Activated T-cell treated with anti-CD3 and anti-CD28 coated beads for 1 hour (primary cell): ENCODE results near the gene ZDHHC21.
"Not testable (repeated sequence)": the region's sequence is repeated elsewhere in the genome, so short reads cannot be mapped to it uniquely, and the experiment has no call there.

Source experiments
- DNase-seq: peaks from one replicate; pipeline ENCODE4 v3.0.0-alpha.2; 2020; ENCODE audit warnings: low read depth

ZDHHC21 gene

DNA sequence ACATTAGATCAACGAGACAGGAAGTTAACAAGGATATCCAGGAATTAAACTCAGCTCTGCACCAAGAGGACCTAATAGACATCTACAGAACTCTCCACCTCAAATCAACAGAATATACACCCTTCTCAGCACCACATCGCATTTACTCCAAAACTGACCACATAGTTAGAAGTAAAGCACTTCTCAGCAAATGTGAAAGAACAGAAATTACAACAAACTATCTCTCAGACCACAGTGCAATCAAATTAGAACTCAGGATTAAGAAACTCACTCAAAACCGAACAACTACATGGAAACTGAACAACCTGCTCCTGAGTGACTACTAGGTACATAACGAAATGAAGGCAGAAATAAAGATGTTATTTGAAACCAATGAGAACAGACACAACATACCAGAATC is 10.6 kb downstream of the ZDHHC21 start:
- not testable (repeated sequence) for DNase-seq

DNA sequence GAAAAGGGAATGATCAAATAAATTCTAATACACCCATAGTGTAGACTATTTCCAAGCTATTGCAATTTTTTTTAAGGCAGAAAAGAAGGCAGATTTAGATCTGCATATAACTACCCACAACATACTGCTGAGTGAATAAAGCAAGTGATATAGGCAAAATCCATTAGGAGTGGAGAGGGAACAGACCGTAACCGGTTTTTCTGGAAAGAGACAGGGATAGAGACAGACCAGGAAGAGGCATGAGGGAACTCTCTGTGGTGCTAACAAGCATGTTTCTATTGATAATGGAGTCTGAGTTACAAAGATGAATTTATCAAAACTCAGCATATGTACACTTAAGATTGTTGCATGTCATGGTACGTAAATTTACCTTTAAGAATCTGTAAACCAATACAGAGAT is 14.5 kb downstream of the ZDHHC21 start:
- DNase-seq = no peak

DNA sequence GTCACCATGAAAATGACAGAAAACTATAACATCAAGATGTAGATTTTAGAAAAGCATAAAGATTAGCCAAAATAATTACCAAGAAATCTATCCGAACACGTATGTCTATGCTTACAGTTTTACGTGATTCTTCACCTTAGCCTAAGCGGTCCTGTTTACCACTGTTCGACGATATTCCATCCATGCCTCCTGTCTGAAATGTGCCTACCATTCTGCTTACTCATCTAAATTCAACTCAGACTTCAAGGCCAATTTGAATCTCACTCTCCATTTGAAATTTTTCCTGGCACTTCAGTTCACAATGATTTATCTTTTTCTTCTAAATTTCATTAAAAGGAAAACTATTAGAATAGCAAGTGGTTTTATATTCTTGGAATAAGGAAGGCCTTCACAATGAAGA is 15.4 kb downstream of the ZDHHC21 start:
- no peak for DNase-seq

DNA sequence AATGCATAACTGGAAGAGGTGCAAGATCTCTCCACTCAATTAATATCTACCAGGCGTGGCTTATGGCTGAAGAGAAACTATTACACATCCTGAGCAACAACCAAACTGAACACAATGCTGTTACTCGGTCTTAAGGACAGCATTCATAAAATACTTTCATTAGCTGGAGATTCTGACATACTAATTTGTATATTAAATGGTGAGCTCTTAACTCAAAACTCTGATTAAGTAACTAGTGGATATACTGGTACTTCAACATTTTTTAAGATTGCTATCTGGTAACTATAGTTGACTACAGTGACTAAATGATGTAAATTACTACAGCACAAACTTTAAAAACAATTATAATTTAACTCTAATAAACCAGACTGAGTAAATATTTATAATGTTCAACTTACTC is 15.8 kb downstream of the ZDHHC21 start:
- DNase-seq = no peak

DNA sequence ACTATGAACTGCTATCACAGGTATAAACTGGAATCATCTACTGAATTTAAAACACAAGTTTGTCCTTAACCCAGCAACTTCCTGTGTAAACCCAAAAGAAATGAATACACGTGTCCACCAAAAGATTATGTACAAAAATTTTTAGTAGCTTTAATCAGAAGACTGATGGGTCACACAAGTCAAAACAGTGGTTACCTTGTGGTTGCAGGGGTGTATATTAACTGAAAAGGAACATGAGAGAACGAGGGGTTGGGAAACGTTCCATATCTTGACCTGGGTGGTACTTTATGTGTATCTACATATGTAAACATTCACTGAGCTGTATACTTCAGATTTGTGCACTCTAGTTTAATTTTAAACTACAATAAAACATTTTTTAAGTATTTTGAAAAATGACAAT is 18.6 kb downstream of the ZDHHC21 start:
- DNase-seq = no peak

DNA sequence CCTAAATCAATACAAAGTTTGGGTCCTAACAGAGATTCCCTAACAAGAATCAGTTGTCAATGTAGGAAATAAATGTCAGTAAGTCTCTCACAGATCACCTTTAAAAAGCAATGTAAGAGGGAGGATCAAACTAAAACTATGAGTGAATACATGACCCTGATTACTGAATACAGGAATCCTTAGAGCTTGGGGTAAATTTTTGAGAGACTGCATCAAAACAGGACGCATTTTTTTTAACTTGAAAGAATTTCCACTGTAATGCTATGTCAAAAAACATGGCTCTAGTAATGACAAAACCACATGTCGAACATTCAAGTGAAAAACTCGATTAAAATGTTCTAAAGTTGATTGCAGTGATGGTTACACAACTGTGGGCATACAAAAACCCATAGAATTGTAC is 21.9 kb downstream of the ZDHHC21 start:
- DNase-seq = no peak

DNA sequence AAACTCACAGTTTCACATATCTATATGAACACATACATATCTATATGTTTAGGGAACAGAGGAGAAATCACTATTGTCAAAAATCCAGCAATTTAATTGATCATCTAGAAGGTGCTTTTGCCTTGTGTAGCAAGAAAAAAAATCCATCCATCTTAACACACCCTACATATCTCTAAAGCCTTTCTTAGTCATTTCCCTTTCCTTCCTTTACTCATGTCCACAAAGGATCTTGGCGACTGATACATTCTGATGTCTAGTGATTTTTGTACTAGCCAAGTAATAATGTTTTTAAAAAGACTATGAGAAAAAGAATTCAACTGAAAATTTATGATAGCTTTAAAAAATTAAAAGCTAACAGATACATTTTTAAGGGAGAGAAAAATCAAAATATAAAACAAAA is 22.5 kb downstream of the ZDHHC21 start:
- DNase-seq = no peak

DNA sequence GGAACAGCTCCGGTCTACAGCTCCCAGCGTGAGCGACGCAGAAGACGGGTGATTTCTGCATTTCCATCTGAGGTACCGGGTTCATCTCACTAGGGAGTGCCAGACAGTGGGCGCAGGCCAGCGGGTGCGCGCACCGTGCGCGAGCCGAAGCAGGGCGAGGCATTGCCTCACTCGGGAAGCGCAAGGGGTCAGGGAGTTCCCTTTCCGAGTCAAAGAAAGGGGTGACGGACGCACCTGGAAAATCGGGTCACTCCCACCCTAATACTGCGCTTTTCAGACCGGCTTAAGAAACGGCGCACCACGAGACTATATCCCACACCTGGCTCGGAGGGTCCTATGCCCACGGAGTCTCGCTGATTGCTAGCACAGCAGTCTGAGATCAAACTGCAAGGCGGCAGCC is 29.2 kb downstream of the ZDHHC21 start:
- DNase-seq = not testable (repeated sequence)

DNA sequence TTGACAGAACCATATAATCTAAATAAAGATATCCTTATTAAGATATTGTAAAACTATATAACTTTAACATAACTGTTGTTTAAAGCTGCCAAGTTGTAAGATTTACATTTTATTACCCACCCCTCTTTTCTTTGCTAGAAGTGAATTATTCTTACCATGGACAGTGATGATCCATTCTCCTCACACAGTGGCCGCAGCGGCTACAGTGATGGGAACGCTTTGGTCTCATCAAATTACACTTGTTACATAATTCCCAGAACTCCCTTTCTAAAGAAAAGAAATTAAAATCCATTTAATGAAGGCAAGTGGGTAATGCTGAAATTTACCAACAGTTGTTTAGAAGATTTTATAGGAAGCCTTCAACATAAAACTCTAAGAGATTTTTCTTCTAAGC is 31.2 kb downstream of the ZDHHC21 start:
- no peak for DNase-seq

DNA sequence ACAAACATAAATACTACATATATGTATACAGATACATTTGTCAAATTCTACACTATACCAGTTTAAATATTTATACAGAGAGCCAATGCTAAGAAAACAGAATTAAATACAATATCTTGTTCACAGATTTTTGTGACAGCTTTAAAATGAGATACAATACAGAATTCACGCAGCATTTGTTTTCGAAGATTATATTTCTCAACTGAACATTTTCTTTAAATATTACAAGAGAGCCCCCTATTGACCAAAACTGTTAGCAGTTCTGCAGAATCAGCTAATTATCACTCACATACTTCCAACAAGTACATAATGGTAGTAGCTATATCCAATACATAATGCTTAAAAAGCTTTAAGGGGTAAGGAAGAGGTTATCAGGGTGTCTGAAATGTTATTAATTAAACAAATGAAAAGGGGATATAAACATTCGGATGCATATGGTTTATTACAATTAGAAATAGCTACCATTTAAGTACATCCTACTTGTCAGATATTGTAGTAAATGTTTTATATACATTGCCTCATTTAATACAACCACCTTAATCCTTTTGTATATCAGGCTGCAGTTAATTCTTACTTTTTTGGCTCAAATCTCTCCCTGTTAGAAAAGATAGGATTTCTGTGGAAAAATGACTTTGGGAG is 31.7 kb downstream of the ZDHHC21 start:
- no peak for DNase-seq

DNA sequence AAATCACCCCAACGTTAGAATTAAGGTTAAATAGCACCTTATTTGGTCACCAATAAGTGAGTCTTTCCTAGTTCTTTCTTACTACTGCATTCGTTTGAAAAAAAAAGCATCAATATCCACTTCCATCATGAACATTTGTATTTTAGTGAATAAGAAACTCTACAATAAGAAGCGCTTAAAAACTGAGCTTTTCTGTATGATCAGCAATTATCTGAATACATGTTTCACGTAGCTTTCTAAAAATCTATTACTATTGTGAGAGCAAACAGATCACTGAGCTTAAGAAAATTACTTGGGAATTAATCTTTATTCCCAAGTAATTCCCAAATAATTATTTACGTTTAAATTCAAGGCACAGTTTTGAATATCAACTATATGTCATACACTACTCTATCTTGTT is 32.5 kb downstream of the ZDHHC21 start:
- DNase-seq = no peak

DNA sequence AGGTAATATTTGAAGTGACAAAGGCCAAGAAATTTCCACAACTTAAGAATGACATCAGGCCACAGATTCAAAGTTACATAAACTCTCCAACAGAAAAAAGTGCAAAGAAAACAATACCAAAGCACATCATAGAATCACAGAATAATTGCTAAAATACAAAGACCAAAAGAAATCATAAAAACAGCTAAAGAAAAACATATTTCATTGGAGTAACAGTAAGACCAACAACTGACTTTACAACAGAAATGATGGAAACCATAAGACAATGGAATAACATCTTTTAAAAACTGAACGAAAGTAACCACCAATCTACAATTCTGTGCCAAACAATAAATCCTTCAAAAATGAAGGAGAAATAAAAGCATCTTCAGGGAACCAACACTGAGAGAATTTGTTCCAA is 38.3 kb downstream of the ZDHHC21 start:
- DNase-seq = no peak

DNA sequence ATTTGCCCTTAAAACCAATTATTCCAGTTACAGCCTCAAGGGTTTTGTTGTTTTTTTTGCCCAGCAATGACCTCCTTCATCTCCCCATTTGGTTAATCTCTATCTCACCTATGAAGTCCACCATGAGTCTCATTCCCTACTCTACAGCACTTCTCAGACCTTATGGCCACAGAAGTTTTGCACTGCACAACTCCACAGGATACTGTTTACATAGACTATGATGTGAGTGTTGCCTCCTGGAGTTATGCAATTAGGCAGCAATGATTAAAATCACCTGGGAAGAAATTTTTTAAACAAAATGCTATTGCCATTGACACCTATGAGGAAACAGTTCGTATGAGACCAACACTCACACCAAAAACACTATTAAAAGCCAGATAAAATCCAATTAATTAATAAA is 39.7 kb downstream of the ZDHHC21 start:
- no peak for DNase-seq

DNA sequence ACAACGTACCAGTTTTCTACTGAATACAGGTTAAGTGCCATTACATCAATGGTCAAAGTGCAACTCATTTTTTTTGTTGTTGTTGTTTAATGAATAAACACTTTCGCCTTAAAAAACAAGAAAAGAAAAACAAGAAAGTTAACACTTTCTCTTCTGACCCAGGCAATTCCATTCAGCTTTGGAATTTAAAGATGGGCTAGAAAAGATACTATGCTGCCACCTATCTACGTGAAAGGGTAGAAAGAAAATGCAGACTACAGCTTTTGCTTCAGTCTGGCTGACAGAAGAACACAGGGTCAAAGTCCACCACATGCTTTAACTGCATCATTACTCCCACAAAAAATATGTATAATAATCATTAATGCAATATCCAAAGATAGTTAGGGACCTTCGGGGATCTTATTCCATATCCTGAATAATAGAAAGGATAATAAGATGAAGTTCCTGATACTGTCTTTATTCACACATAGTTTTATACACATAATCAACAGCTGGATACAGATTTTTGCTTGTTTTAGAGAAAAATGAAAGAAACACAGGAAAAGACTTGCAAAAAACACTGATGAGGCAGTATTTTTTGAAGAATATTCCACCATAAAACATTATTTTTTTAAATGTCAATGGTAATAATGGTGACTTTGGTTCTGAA is 40.4 kb downstream of the ZDHHC21 start:
- no peak for DNase-seq

DNA sequence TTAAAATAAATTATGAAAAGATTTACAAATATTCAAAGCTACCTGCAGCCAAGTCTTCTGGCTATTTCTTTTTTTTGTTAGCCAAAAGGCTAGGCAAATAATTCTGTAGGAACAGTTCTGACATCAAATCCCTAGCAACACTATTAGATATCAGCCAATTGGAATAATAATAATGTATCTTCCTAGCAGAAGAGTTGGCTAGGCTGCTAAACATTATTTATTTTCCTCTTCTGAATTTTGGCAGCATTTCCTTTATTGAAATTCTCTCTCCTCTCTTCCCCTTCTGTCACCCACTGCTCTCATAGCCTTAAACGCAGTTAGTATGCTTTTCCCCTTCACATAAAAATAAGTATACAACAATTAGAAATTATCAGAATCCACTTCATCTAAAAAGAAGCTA is 42.6 kb downstream of the ZDHHC21 start:
- no peak for DNase-seq

DNA sequence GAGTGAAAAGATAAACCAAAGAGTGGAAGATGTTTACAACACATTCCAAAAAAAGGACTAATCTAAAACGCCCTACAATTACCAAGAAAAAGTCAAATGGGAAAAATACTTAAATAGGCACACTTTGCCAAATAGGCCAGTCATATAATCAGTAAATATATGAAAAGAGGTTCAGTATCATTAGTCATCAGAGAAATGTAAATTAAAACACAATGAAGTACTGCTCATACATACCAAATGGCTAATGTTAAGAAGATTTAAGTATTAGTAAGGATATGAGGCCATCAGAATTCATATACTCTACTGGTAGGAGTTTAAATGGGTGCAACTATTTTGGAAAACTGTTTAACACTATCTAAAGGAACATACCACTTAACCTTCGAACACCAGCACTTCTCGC is 47.6 kb downstream of the ZDHHC21 start:
- no peak for DNase-seq

DNA sequence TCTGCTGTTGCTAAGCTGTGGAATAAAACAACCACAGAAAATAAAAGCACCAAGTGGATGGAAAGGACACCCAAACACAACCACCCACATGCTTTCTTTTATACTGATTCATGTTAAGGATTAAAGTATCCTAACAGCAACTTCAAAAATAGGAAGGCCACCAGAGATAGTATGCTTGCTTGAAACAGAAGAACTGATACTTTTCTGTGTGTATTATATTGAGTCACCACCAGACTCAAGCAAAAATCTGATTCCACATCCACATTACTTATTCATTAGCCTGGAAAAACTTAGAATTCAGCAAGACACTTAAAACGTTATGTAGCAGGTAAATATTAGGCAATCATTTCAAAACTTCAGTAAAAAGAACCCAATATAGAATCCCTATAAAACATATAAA is 52.3 kb downstream of the ZDHHC21 start:
- DNase-seq = no peak

DNA sequence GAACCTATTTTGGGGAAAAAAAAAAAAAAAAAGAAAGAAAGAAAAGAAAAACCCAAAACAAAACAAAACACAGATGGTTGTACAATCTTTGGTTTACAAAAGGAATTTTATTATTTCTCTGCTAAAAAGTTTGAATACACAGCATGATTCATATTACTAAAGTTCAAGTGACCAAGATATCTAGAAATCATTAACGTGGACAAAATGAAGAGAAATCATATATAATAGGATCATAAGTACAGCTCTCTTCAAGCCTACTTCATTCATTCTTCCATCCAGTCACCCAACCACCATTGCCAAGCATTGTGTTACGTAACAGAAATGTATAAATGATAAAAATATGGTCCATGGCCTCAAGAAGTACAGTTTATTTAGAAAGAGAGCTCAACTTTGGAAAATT is 52.9 kb downstream of the ZDHHC21 start:
- DNase-seq = no peak

DNA sequence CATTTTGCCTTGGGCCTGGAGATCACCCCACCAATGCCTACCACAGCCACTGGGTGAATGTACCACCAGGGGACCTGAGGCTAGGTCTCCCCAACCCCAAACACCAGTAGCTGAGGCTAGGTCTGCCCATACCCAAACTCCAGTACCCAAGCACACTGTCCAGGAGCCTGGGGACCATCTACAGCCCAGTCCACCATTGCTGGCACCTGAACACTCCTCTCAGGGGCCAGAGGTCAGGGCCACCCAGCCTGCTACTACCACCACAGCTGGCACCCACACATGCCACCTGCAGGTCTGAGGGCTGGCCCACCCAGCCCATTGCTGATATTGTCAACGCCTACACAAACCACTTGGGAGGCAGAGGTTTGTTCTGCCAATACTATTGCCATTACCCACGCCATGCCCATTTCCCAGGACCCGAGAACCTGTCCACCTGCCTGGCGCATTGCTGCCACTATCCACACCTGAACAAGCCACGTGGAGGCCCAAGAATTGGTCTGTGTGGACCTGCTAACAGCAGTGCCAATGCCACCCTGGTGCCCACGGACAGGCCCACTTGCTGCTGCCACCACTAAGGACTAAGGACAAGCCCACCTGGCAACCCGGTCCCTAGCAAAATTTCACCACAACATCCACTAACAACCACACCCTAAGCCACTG is 59.2 kb downstream of the ZDHHC21 start:
- DNase-seq = no peak

DNA sequence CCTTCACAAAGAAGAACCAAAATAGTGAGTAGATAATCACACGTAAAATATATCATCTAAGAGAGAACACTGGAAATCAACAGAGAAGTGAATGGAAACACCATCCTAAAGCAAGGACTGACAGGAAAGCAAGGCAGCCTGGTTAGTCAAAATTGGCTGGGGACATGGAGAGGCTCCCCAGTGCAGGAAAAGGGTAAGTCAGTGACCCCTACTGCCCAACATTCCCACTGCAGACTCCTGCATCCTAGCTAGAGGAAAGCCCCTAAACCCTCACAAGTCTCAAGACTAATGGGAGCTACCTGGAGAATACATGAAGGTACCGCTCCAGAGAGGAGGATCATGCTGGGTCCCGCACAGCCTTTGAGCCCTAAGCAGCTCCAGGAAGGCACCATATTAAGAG is 60.1 kb downstream of the ZDHHC21 start:
- DNase-seq = no peak

DNA sequence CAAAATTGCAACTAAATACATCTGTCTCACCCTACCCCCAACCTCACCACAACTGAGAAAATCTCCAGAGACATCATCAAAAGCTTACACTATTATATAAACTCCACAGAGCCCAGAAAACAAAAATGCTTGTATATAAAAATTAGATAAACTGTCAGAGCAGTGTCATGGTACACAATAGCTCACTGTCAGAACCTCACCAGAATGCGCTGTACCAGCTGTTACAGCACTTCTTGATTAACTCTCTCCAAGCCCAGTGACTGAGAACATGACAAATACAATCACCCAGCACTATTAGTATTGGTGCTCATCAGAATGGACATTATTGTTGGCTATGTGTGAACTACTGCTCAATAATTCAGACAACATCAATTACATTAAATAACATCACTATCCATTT is 65.7 kb downstream of the ZDHHC21 start:
- DNase-seq = no peak

DNA sequence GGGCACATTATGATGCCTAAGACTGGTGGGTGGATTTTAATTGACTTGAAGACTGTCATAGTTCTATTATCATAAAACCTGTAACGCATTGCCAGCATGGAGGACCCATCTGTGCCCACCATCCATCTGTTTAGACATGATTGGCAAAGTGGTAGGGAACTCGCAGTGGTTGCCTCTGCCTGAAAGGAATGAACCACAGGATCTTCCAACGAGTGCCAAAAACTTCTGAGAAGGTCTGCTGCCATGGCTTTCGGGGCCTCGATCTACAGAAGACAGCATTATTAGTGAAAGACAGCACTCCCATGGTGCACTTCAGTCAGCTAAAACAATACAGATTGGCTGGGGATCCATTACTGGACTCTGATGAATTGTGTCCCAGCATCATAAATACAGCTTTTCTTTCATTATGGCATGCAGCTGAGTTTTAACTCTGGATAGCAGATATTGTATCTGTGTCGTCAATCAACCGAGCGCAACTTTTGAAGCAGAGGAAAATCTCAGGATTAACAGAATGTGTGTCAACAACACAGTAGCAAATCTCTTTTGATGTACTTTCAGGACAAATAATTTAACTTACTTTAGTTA is 74.3 kb downstream of the ZDHHC21 start:
- DNase-seq = no peak

DNA sequence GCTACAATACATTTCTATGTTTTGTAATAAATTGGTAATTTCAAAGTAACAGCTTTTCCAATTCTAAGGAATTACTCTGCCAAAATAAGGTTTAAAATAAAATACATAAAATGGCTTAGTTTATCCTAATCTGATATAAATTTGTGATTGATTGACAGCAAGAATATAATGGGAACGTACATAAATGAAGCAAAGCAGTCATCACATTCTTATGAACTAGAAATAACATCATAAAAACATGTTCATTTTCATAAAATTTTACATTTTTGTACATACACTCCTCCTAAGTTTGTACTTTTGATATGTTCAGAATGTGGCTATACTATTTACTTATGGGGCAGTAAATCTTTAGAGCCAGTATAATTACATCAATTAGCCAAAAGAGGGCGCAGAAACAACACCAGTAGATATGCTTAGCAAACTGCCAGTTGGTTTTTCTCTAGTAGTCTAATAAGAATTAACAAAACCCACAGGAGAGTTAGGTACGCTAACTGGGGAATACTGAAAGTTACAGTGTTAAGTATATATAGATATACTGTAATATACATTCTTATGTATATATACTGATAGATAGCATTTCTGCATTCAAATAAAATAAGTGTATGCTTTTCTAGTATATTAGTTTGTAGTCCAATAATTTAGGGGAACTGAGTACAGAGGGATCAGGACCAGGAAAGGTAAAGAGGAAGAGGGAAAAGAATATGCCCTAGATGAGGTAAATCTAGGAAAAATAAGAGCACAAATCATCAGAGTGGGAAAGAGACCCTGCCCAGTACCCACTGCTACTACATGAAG is 76.8 kb downstream of the ZDHHC21 start:
- DNase-seq = no peak
